ENCODE measurements around the gene AQP11.
"Not testable (repeated sequence)": the region's sequence is repeated elsewhere in the genome, so short reads cannot be mapped to it uniquely, and the experiment has no call there.

Gene AQP11

DNA sequence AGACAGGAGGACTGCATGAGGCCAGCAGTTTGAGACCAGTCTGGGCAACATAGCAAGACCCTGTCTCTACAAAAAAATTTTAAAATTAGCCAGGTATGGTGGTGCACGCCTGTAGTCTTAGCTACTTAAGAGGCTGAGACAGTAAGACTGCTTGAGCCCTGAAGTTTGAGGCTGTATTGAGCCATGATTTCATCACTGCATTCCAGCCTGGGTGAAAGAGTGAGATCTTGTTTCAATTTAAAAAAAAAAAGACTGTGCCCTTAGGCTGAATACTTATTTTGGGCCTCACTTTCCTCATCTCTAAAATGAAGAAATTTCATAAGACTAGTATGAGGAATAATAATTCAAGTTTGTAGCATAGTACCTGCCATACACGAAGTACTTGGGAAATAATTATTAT lies 6.9 kb downstream of the AQP11 start:
- no peak for DNase-seq

DNA sequence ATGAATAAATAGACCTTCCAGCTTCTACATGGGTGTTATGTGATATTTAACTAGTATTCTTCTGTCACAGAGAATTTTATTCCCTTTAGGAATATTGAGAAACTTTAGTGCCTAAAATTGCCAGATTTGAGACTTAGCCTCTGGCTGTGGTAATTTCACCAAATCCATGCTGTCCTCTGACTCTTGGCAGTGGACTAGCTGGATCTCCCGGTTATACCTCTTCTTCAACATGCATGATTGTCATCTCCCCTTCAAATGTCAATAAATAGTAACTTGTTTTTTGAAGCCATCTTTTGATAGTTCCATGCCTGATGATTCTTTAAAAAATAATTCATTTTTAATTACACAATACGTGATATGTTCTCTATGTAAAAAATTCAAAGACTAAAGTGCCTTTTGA lies 8.4 kb downstream of the AQP11 start:
- no peak for DNase-seq

DNA sequence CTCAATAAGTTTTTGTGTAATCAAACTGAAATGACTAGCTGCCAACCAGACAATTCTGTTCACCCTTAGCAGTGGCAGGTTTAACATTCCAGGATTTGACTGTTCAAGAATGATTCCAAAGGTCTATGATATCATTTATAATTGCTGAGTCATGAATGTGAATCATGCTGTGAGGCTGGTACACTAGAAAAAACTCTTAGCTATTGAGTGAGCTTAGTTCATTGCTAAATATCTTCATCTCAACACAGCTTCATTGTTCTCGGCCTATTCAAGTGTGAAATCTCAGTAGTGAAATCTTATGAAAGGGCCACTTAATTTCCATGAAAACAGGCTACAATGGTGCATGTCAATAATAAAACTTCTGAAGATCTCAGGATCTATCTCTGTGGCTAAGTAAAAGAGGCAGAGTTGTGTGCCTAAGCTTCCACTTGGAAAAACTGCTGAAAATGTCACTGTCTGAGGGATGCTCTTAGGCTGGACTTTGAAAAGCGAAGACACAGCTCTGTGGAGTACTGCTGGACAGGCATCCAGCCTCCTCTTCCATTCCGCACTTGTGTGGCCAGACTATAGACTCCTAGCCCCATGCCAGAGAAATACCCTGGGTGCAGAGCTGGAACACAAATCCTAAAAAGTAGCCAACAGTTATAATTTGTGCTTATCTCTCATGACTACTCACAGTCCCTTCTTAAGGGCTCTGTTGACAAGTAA lies 12.8 kb downstream of the AQP11 start:
- no peak for DNase-seq

DNA sequence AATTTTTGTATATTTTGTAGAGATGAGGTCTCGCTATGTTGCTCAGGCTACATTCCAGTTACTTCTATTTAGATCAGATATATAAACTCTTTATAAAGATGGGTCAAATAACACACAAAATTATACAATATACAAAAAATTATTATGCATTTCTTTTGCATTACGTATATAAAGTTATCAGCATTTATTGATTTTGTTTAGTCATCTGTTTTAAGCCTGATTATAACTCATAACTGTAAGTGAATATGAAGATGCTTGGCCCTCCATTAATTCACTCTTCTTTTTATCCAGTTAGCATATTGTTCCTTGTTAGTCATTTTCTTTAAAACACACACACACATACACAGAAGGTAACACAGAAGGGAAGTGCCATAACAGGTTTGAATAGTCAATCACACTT lies 14.5 kb downstream of the AQP11 start:
- DNase-seq, result no peak

DNA sequence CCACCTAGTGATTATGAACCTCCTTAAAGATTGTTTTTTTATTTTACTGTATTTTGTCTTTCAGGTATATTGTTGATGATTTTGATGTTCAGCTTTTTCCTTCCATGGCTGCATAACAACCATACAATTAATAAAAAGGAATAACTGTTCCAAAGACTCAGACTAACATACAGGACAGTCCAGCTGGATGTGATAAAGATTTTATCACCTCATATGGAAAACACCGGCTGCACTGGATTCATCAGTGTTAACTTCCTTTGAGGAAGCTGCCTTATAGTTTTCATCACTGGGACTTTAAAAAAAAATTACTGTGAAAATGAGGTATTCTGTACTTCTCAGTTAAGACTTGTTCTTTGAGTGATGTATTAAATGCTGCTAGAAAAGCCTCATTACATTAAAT lies 19.5 kb downstream of the AQP11 start:
- no peak for DNase-seq

DNA sequence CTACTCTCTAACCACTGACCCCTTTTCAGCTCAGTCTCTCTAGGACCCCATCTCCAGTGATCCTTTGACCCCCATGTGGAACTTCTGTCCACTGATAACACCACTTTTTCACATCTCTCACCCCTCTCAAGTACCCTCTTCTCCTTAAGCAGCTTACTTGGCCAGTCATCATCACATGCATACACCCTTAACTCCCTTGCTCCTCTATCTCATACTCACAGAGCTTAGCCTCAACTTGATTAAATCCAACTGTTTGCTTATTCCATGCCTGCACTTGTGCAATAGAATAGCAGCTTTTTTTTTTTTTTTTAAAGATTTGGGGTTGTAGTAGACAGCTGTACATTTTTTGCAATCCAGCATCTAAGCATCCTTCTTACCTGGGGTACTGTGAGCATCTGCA lies 22.2 kb downstream of the AQP11 start:
- DNase-seq, result no peak

DNA sequence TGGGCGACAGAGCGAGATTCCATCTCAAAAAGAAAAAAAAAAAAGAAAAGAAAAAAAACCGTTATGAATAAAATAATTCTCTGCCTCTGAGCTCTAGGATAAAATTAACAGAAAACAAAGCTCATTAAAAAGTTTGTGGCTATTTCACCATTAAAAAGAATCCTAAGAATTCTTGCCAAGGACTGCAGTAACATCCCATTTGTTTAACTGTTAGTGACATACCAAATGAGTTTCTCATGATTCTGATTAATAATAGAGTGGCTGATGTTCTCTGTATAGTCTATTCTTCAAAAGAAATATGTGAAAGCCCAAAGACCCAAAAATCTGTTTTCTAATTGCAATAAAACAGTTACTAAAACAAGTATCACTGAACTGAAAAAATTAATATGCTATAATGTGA lies 28.1 kb downstream of the AQP11 start:
- DNase-seq, result no peak

DNA sequence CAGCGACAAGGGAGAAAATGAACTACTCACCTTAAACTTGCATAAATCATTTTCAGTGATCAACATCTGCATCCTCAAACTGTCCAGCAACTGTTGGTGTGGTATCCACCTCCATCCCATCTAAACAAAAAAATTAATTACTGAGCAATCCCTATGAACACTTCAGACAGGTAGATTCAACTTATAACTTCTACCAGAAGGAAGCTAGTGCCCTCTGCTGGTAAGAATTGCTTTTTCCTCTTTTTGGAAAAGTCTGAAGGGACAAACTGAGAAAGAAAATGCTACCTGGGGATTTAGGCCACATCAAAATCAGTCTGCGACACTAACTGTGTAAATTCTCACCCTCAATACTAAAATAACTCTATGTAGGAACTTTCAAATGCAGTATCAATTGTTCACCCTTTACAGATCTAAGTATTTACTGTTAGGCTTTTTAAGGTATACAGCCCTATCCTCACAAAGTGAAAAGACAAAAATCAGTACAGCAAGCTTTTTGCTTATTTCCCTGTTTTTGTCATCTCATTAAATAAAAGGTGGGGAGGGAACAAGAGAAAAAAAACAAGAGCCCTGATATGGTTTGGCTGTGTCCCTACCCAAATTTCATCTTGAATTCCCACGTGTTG lies 29.9 kb downstream of the AQP11 start:
- DNase-seq, result no peak

DNA sequence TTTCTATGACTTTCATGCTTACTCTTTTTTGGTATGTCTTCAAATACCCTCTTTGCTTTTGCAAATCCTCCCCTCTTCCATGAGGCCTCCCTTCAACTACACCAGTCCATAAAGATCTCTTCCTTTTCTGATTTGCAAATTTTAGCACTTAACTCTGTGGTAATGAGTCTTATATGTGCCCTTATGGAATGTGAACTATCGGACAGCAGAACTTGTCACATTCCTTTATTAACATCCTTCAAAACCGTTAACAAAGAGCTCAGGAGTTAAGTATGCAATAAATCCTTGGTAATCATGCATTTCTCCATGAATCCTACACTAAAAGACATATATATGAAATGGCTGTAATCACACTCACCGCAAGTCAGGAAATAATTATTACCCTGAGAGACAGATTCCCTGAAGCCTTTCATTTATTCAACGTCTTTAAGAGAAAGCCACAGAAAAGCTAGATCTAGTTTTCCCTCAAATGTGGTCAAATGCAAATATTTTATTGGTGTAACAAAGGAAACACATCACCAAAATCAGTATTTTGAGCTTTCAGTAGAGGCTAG lies 40.5 kb downstream of the AQP11 start:
- no peak for DNase-seq

DNA sequence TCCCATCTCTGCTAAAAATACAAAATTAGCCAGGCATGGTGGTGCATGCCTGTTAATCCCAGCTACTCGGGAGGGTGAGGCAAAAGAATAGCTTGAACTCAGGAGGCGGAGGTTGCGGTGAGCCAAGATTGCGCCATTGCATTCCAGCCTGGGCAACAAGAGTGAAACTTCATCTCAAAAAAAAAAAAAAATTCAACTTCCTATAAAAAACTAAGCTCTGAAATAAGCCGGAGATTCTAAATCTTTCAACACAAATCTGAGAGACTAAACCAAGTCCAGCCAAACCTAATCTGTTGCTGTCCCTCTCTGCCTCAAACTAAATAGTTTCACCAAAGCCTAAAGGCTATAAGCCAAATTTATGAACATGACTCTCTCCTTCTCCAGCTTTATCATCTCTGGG lies 44.2 kb downstream of the AQP11 start:
- not testable (repeated sequence) for DNase-seq

DNA sequence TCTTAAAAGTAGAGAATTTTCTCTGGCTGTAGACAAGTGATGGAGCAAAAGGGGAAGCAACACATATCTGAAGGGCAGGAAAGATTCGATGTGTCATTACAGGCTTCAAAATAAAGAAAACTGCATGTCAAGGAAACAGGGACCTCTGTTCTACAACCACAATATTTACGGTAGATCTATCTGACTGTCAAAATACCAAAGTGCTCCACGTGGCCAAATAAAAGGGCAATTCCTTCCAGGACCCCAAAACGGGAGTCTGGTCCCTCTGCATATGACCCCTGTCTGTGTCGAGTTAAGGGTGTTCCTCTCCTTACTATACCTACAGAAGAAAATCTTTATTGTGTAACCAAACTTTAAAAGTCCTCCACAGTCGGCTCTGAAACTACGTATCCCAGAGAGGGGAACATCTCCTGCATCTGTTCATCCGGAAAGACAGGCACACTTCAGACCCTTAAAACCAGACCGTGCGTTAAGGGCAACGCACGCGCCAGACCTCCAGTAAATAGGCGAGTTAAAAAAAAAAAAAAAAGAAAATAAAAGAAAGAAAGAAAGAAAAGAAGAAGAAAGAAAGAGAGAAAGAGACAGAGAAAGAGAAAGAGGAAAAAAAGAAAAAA lies 47.1 kb downstream of the AQP11 start:
- no peak for DNase-seq

DNA sequence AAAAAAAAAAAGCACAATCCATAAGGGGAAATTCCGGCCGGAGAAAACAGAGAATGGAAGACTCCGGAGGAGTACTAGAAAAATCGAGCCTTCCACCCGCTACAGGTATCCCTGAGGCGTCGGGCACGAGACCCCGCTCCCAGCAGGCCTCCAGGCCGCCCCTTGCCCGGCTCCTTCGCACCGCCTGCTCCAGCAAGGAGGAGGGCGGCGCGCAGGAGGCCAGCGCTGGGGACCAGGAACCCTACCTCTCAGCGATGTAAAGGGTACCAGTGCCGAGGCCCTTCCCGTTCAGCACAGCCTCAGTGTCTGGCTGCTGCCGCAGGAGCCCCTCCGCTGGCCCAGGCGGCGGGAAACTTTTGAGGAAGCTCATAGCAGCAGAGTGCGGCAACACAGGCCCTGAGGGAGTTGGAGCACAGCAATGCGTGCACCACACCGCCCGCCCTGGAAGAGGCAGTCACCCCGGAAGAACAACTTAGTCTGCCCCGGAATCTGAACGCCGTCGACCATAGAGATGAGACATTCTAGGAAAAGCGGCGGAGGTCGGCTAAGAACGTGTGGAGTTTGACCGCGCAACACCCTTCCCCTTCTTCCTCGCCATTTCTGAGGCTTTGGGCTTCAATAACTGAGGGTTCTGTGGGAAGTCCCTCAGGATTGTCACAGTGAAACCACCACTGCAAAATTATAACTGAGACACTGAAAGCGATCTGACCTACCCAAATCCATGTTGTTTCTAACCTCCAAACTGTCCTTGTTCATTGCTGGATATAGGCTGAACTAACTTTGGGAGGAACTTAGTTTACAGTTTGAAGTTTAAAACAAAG lies 47.8 kb downstream of the AQP11 start, which contains the start of gene CLNS1A:
Gene CLNS1A, minus strand, starts transcription at position 450 of the 821 bp plus-strand sequence. Its CDS starts 80 bp downstream, at position 370.
- DNase-seq, result no peak

DNA sequence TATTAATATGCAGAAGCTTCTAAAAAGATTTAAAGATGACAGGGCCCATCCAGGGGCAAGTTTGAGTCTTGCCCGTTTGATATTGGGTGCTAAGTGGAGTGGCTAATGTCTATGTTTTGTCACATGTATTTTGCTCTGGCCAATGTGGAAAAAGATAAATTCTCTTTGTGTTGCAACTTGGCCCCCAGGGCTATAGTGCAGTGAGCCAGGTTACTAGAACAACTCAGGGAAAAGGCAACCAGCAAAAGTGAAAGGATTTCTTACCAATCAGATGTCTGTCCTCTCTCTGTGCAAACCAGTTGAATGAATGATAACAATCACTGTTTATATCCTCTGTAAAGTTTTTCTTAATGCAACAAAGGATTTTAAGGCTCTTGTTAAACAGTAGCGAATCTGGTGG lies 52.5 kb downstream of the AQP11 start:
- no peak for DNase-seq

DNA sequence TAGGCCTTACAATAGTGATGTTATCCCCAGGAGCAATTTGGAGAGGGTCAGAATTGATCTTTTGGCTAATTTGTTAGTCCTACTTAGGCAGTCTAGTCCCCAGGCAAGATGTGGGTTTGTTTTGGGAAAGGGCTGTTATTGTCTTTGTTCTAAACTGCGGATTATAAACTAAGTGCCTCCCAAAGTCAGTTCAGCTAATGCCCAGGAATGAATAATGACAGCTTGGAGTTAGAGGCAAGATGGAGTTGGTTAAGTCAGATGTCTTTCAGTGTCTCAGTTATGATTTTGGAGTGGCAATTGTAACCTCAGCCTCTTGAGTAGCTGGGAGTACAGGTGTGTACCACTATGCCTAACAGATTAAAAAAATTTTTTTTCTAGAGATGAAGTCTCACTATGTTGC lies 55.1 kb downstream of the AQP11 start:
- DNase-seq, result no peak

DNA sequence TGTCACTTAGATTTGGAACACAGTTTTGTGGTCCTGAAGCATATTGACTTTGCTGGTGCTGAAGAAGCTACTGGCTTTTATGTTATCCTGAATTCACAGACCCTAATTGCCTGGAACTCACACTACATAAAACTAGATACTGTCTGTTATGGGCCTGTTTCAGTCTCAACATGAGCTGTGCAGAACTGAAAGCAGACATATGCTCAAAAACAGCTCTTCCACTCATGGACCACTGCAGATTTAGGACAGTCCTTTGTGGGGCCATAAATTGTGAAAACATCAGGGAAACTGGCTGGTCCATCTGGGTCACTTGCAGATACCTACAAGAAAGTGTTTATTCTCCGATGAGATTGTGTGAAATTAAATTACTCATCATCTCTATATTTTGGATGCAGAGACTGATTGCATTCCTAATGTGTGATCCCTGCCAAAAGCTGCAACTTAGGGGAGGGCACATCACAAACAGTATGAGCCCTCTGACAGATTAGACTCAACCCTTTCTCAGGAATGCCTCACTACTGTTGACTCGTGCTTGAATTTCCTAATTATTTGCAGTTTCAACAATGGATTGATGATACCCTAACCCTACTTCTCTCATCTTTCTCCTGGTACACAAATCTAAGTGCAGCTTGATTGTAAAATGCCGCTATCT lies 58.0 kb downstream of the AQP11 start:
- DNase-seq, result no peak

DNA sequence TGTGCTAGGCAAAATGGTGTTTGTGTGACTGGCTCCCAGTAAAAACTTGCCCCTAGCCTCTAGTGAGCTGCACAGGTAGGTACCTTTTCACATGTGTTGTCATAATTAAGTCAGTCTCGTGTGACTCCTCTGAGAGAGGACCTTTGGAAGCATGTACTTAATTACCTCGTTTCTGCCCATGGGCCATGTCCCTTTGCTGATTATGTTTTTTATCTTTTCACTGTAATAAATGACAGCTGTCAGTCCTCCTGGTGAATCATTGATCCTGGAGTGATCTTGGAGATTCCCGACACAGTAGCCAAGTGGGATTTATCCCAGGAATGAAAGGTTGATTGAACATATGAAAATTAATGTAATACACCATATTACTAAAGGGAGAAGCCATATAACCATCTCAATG lies 60.4 kb downstream of the AQP11 start:
- DNase-seq, result no peak

DNA sequence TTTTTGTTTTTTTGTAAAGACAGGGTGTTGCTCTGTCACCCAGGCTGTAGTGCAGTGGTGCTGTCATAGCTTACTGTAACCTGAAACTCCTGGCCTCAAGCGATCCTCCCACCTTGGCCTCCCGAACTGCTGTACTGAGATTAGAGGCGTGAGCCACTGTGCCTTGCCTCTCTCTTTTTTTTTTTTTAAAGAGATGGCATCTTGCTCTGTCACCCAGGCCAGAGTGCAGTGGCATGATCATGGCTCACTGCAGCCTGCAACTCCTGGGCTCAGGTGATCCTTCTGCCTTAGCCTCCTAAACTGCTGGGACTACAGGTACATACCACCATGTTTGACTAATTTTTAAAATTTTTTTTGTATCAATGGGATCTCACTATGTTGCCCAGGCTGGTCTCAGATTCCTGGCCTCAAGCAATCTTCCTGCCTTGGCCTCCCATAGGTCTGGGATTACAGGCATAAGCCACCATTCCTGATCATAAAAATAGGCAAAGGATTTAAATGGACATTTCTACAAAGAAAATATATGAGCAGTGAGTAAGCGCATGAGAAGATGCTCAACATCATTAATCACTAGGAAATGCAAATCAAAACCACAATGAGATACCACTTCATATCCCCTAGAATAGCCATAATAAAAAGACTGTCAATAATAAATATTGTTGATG lies 65.1 kb downstream of the AQP11 start:
- no peak for DNase-seq

DNA sequence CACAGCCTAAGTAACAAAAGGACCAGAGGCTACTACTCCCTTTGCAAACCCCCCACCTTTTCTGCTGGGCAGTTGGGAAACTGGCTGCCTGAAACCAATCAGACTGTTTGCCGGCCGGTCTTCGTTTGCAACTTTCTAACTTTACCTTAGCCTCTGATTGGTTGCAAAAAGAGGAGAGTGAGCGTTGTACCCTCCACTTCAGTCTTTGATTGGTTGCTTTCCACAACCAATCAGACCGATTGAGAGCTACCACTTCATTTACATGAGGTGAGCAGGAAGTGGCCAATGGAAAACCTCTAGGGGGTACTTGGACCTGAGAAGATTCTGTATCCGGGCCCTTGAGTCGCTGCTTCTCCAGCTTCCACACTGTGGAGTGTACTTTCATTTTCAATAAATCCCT lies 66.6 kb downstream of the AQP11 start:
- DNase-seq, result no peak

DNA sequence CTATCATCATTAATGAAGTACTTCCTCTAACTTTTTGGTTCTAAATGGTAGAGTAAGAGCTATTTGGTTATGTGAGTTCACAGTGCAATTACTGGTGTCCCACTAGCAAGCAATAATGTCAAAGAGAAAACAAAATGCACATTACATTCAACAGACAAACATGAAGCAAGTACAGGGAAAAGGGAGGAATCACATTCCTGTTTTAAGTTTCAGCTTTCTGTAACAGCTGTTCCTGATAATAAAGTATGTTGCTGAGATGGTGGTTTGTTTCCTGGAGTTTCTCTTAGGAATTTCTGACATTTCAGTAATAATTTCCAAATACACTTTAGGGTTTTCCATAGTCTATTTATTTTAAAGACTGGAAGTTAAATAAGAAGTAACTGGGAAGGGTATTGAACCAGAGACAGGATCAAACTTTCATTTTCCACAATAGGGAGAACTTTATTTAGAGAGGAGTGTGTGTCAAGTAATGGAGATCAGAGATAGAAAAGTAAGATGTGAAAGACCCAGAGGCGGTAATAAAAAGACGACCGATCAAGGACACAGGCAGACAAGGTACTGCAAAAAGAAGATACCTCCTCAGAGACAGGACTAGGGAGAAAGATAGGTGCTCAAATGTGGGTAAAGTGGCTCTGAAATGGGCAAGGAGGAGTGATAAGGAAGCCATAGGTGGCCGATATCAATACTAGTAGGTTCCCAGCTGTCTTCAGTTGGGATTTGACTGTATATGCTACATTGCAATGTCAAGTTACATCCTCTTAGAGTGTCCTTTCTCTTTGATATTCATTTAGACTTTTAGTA lies 68.7 kb downstream of the AQP11 start:
- DNase-seq, result no peak
